OCI-LY1 (cell line): ENCODE measurements around the gene HECW1.

ENCODE experiments used
- H2AFZ ChIP-seq: fragments of 200-600 bp; sonication (generic), shearing (Covaris generic); 2 replicates; pipeline ENCODE4 v1.6.0; 2014; ENCODE audit warnings: antibody characterized with exemption, mild to moderate bottlenecking, low read length
- H3F3A ChIP-seq: fragments of 200-600 bp; sonication (generic), shearing (Covaris generic); 2 replicates; pipeline ENCODE4 v1.6.0; 2014; ENCODE audit warnings: mild to moderate bottlenecking, antibody characterized with exemption, low read length, moderate library complexity; ENCODE audit not compliant: insufficient read depth
- H3K27ac ChIP-seq: fragments of 200-600 bp; sonication (generic); 2 replicates; pipeline ENCODE4 v1.5.1; 2014; ENCODE audit warnings: low read length, mixed run types, mild to moderate bottlenecking, low read depth; ENCODE audit not compliant: poor library complexity, severe bottlenecking
- H3K27me3 ChIP-seq: fragments of 200-600 bp; sonication (generic); 2 replicates; pipeline ENCODE4 v1.6.0; 2014; ENCODE audit warnings: antibody characterized with exemption, mild to moderate bottlenecking, low read length, moderate library complexity; ENCODE audit not compliant: insufficient read depth
- H3K36me3 ChIP-seq: fragments of 200-600 bp; sonication (generic); 2 replicates; pipeline ENCODE4 v1.6.1; 2014; ENCODE audit warnings: mild to moderate bottlenecking, antibody characterized with exemption, low read length, moderate library complexity, mixed read lengths; ENCODE audit not compliant: insufficient read depth
- H3K4me1 ChIP-seq: fragments of 200-600 bp; sonication (generic); 2 replicates; pipeline ENCODE4 v1.5.1; 2014; ENCODE audit warnings: mild to moderate bottlenecking, low read length, moderate library complexity; ENCODE audit not compliant: insufficient read depth, severe bottlenecking
- H3K4me2 ChIP-seq: fragments of 200-600 bp; sonication (generic), shearing (Covaris generic); 2 replicates; pipeline ENCODE4 v1.6.1; 2014; ENCODE audit warnings: low read length
- H3K4me3 ChIP-seq: fragments of 200-600 bp; sonication (generic); 2 replicates; pipeline ENCODE4 v1.5.1; 2014; ENCODE audit warnings: low read length, low read depth, mild to moderate bottlenecking, mixed read lengths; ENCODE audit not compliant: poor library complexity, severe bottlenecking
- H3K79me2 ChIP-seq: fragments of 200-600 bp; shearing (Covaris generic); 2 replicates; pipeline ENCODE4 v1.6.1; 2016; ENCODE audit warnings: mixed run types, low read length, mixed read lengths; ENCODE audit not compliant: insufficient read depth
- H3K9ac ChIP-seq: fragments of 200-600 bp; sonication (generic), shearing (Covaris generic); 2 replicates; pipeline ENCODE4 v1.6.1; 2014; ENCODE audit warnings: mild to moderate bottlenecking, low read length, mixed read lengths
- H3K9me2 ChIP-seq: fragments of 200-600 bp; sonication (generic), shearing (Covaris generic); 2 replicates; pipeline ENCODE4 v1.6.1; 2014; ENCODE audit warnings: low read depth, mild to moderate bottlenecking, low read length, mixed read lengths
- H3K9me3 ChIP-seq: fragments of 200-600 bp; shearing (Covaris generic); 2 replicates; pipeline ENCODE4 v1.6.1; 2014; ENCODE audit warnings: low read length, mixed read lengths
- H4K20me1 ChIP-seq: fragments of 200-600 bp; sonication (generic), shearing (Covaris generic); 2 replicates; pipeline ENCODE4 v1.6.0; 2016; ENCODE audit warnings: mild to moderate bottlenecking, low read length; ENCODE audit not compliant: insufficient read depth
- CTCF ChIP-seq: fragments of 200-600 bp; sonication (generic), shearing (Covaris generic); IDR thresholded peaks from 2 replicates; pipeline ENCODE4 v1.5.1; 2017; ENCODE audit warnings: mild to moderate bottlenecking, antibody characterized with exemption, low read length, moderate library complexity, mixed read lengths
- EZH2 ChIP-seq: fragments of 200-600 bp; sonication (generic), shearing (Covaris generic); IDR thresholded peaks from 2 replicates; pipeline ENCODE4 v1.8.0; 2017; ENCODE audit warnings: borderline replicate concordance, mixed run types, mild to moderate bottlenecking, antibody characterized with exemption, low read length, moderate library complexity, mixed read lengths

The HECW1 gene

DNA sequence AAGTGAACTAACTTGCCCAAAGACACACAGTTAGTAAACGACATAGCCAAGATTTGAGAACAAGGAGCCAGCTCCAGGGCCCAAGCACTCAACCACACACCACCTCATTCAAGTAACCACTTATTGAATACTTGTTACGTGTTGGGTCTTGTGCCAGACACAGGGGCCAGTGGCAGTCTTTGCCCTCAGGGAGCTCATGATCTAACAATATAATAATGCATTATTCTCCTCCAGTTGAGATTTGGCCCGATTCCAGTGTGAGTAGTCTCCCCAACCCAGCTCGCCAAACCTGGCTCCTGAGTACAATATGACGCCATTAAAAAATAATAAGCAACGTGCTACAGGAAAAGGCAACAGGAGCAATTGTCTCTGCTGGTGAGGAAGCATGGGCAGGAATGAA is 456.1 kb downstream of the HECW1 start:
- H3K4me2 ChIP-seq = no peak overlapping the region
- H3K27me3 ChIP-seq = peaks cover 7% of the 10 kb centered on the region; the same call in 1 of the 2 replicates
- no peaks in the 10 kb centered on the region for H3K9me2 ChIP-seq
- no peaks in the 10 kb centered on the region for H4K20me1 ChIP-seq
- H3F3A ChIP-seq = no peaks in the 10 kb centered on the region
- H3K4me3 ChIP-seq = no peak overlapping the region
- no peaks in the 10 kb centered on the region for H3K4me1 ChIP-seq
- H3K9ac ChIP-seq = no peak overlapping the region
- H2AFZ ChIP-seq = no peak overlapping the region
- no peaks in the 10 kb centered on the region for H3K36me3 ChIP-seq
- no peaks in the 10 kb centered on the region for H3K79me2 ChIP-seq
- H3K9me3 ChIP-seq = no peaks in the 10 kb centered on the region
- TF ChIP-seq EZH2 (no peak), CTCF (no peak)
- no peak overlapping the region for H3K27ac ChIP-seq

DNA sequence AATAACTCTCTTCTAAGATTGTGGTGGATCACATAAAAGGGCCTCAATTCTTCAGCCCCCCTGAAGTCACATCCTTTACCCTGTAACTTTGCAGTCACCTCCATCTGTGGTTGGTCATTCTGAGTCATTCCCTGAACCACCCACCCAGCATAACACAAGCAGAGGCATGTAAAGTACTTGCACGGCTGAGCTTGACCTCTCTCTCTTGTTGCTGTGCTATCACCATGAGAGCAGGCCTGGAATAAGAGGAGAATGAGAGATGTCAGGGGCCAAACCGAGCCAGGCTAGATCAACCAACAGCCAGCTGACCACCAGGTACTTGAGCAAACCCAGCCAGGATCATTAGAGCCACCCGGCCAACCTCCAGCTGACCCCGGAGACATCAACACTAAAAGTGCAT is 457.0 kb downstream of the HECW1 start:
- Histone ChIP-seq H3F3A (no peaks in the 10 kb centered on the region), H3K27ac (no peak overlapping the region), H3K79me2 (no peaks in the 10 kb centered on the region), H3K4me1 (no peaks in the 10 kb centered on the region), H2AFZ (no peak overlapping the region), H3K9ac (no peak overlapping the region), H3K9me2 (no peaks in the 10 kb centered on the region), H3K27me3 (peaks cover 7% of the 10 kb centered on the region; the same call in 1 of the 2 replicates), H3K4me2 (no peak overlapping the region), H3K9me3 (no peaks in the 10 kb centered on the region), H4K20me1 (no peaks in the 10 kb centered on the region), H3K36me3 (no peaks in the 10 kb centered on the region), H3K4me3 (no peak overlapping the region)
- no peak for TF ChIP-seq CTCF
- TF ChIP-seq EZH2 = no peak

- Histone ChIP-seq H3K4me1 (no peaks in the 10 kb centered on the region), H3K27me3 (peaks cover 6% of the 10 kb centered on the region; the same call in 1 of the 2 replicates), H3K4me3 (no peak overlapping the region), H2AFZ (no peak overlapping the region), H4K20me1 (no peaks in the 10 kb centered on the region), H3K79me2 (no peaks in the 10 kb centered on the region), H3K36me3 (no peaks in the 10 kb centered on the region), H3F3A (no peaks in the 10 kb centered on the region), H3K9me3 (no peaks in the 10 kb centered on the region), H3K9me2 (no peaks in the 10 kb centered on the region), H3K4me2 (no peak overlapping the region), H3K27ac (no peak overlapping the region), H3K9ac (no peak overlapping the region)
- no peak for TF ChIP-seq CTCF
- TF ChIP-seq EZH2 = no peak
Measured at GRCh38 chr7:43570688-43571365, 458.4 kb downstream of the HECW1 start.
